Glutamatergic neuron (in vitro differentiated cells): ENCODE measurements around the gene ALDH1A1. TPM values are rescaled to one million over a fixed set of nuclear protein-coding genes. Genes with fewer than 3 reads are reported as not detected.

ENCODE experiments used
- DNase-seq: peaks from one replicate; pipeline ENCODE4 v3.0.0; 2022
- H3K27ac Mint-ChIP-seq: one replicate; pipeline ENCODE4 v1.8.0; 2020; ENCODE audit warnings: mild to moderate bottlenecking, mixed read lengths, inconsistent platforms; ENCODE audit not compliant: unreplicated experiment
- H3K27me3 Mint-ChIP-seq: one replicate; pipeline ENCODE4 v1.8.0; 2020; ENCODE audit warnings: mild to moderate bottlenecking, moderate library complexity, mixed read lengths, inconsistent platforms; ENCODE audit not compliant: unreplicated experiment
- H3K36me3 Mint-ChIP-seq: one replicate; pipeline ENCODE4 v1.8.0; 2020; ENCODE audit warnings: mild to moderate bottlenecking, mixed read lengths, inconsistent platforms; ENCODE audit not compliant: unreplicated experiment
- H3K4me1 Mint-ChIP-seq: one replicate; pipeline ENCODE4 v1.8.0; 2020; ENCODE audit warnings: mild to moderate bottlenecking, low read depth, mixed read lengths, inconsistent platforms; ENCODE audit not compliant: unreplicated experiment
- H3K4me3 Mint-ChIP-seq: one replicate; pipeline ENCODE4 v1.8.0; 2020; ENCODE audit warnings: mild to moderate bottlenecking, mixed read lengths, inconsistent platforms; ENCODE audit not compliant: unreplicated experiment
- H3K9me3 Mint-ChIP-seq: one replicate; pipeline ENCODE4 v1.8.0; 2020; ENCODE audit warnings: mild to moderate bottlenecking, moderate library complexity, mixed read lengths, inconsistent platforms; ENCODE audit not compliant: unreplicated experiment
- CTCF ChIP-seq: fragments of 200-600 bp; sonication (generic); IDR thresholded peaks from one replicate; pipeline ENCODE4 v1.5.0; 2021; ENCODE audit not compliant: partially characterized antibody, unreplicated experiment
- total RNA-seq: library from RNA; stranded (reverse); fragmentation: NEBNext Ultra II Directional; extraction: Animal tissue kit (Norgen Biotek cat#: 25700); gene quantifications from one replicate; pipeline ENCODE4 v1.2.1, GENCODE V29; 2021; ENCODE audit not compliant: unreplicated experiment

The ALDH1A1 gene
- total RNA-seq, 1 donor from 2014 or later: not detected

GRCh38 chr9:72923077-72923476, 29.8 kb downstream of the ALDH1A1 start:
- DNase-seq: no peak
- Mint-ChIP-seq H3K27me3 (no peaks in the 10 kb centered on the region), H3K36me3 (no peaks in the 10 kb centered on the region), H3K4me1 (no peaks in the 10 kb centered on the region), H3K27ac (no peak overlapping the region), H3K4me3 (no peak overlapping the region), H3K9me3 (no peaks in the 10 kb centered on the region)
- TF ChIP-seq CTCF: no peak

DNA sequence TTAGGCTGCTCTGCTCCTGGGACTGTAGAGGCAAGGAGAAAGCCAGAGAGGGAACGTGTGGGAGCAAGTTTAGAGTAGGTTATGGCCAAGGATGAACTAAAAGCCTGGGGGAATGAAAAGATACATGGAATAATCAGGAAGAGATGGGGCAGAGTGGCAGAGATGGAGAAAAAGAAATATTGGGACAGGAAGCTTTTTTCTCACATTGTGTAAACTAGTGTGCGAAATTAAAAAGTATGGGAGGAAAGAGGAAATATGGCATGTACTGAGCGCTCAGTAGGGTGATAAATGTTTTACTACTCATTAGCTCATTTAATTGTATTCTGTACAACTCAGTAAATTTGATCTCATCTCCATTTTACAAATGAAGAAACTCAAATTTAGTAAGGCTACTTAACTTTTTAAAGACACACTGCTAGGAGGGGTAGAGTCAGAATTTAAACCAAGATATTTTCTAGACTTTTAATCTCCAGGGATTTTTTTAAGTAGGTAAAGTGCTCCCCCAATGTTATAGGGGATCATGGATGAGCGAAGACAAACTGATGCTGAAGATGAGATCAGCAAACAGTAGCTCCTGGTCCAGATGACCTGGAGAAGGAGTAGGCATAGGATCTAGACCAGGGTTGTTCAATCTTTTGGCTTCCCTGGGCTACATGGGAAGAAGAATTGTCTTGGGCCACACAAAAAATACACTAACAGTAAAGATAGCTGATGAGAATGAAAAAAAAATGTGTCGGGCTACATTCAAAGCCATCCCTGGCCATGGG, 30.8 kb downstream of the ALDH1A1 start:
- Mint-ChIP-seq H3K9me3 (no peaks in the 10 kb centered on the region), H3K4me1 (no peaks in the 10 kb centered on the region), H3K36me3 (no peaks in the 10 kb centered on the region), H3K27ac (no peak overlapping the region), H3K4me3 (no peak overlapping the region), H3K27me3 (no peaks in the 10 kb centered on the region)
- DNase-seq: no peak
- TF ChIP-seq CTCF: no peak

DNA sequence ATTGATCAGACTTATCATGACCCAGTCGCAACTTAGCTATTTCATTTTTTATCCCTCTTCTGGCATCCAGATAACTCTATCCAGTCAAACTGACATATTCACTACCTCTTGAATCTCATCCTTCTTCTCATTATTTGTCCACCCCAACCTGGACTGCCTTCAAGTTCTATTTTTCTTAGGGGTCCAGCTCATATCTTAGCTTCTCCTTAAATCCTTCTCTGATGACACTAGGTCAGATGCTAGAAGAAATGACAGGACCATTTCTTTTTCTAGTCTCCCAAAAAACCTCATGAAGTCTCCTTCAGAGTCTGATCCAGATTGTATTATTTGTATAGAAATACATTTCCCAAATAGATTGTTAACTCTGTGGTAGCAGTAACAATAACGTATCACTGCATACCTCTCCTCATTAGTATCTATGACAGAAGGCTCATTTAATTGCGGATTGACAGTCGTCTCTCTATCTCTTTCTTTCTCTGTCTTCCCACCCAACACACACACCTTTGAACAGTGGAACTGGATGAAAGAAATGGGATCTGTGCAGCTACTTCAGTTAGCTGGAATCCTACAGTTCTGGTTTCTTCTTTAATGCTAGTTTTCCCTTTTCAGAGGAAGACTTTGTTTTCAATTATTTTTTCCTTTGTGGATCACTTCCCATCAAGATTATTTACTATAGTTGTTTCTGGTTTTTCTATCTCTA, 33.5 kb downstream of the ALDH1A1 start:
- Mint-ChIP-seq H3K4me1 (no peaks in the 10 kb centered on the region), H3K4me3 (no peak overlapping the region), H3K27ac (no peak overlapping the region), H3K27me3 (no peaks in the 10 kb centered on the region), H3K36me3 (no peaks in the 10 kb centered on the region), H3K9me3 (no peaks in the 10 kb centered on the region)
- no peak for TF ChIP-seq CTCF
- DNase-seq: no peak

- Mint-ChIP-seq H3K27me3 (no peaks in the 10 kb centered on the region), H3K36me3 (no peaks in the 10 kb centered on the region), H3K27ac (no peak overlapping the region)
Measured at GRCh38 chr9:72917892-72918509, 34.9 kb downstream of the ALDH1A1 start.

More at GRCh38 chr9:72917892-72918509, 34.9 kb downstream of the ALDH1A1 start:
- TF ChIP-seq CTCF: no peak
- Mint-ChIP-seq H3K4me3 (no peak overlapping the region), H3K9me3 (no peaks in the 10 kb centered on the region), H3K4me1 (no peaks in the 10 kb centered on the region)
- no peak for DNase-seq
